Embryonic facial prominence (tissue), 1 donor: ENCODE results near the gene SAMD14.

ENCODE experiments used
- DNase-seq: peaks from one replicate; pipeline ENCODE4 v3.0.0-alpha.2; 2016; ENCODE audit errors: extremely low spot score

The SAMD14 gene

DNA sequence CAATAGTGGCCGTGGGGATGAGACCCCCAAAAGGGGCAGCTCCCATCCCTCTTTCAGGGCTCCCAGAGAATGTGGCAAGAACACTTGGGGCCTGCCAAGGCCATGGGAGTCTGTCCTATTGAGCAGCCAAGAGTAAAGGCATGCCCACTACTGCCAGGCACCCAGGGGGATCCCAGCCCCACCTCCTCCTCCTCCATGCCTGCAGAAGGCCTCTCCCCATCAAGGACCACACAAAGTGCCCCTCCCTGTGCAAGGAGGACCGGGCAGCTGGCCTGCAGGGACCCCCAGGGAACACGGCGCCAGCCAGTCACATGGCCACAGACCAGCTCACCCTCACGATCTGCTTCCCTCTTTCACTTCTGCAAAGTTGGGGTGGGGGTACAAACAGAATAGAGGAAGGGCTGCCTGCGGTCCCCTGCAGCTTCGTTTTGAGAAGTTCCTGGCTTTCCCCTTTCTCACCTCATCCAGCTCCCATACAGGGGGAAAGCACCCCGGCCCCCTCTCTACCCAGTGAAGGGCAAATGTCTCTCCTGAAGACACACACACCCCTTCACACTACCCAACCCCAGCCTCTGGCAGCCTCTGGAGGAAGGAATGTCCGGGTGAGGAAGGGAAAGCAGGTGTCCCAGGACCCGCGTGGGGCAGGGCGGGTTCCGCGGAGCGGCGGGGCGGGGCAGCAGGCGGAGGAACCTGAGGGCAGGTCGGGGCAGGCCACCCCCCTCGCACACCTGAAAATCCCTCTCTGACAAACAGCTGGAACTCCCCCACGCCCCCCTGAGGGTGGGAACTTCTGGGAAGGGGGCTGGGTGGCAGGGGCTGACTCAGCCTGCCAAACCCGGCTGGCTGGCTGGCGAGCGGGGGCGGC lies 18.5 kb upstream of the SAMD14 start:
- DNase-seq = no peak

- DNase-seq = no peak
Measured at GRCh38 chr17:50147841-50148225, 17.9 kb upstream of the SAMD14 start.

DNA sequence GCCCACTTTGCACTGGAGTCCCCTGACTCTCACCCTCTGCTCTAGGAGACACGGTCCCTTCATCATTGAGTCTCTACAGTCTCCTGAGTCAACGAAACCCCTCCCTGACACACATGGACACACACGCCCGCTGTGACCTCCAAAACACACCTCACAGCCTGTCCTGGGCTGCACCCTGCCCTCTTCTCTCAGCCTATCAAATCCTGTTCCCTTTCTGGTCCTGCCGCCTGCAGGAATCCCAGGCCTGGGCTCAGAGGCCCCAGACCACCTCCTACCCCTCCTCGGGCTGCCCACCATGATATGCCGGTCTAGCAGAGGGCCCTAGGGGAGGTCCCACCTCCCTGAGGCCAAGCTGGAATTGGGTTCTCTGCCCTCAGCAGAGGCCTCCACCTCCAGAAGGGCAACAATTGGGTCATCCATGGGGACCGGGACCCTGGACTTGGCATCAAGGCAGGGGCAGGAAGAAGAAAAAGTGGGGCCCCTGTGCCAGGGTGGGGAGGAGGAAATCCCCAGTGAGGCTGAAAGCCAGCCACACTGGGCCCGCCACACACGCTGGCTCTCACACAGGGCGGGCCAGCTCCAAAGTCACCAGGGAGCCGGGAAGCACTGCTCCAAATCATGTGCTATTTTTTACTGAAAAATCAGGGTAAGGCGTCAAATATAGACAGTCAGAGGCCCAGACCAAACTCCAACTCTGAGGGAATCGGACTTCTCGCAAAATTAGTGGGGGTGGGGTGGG lies 17.1 kb upstream of the SAMD14 start:
- DNase-seq = no peak

DNA sequence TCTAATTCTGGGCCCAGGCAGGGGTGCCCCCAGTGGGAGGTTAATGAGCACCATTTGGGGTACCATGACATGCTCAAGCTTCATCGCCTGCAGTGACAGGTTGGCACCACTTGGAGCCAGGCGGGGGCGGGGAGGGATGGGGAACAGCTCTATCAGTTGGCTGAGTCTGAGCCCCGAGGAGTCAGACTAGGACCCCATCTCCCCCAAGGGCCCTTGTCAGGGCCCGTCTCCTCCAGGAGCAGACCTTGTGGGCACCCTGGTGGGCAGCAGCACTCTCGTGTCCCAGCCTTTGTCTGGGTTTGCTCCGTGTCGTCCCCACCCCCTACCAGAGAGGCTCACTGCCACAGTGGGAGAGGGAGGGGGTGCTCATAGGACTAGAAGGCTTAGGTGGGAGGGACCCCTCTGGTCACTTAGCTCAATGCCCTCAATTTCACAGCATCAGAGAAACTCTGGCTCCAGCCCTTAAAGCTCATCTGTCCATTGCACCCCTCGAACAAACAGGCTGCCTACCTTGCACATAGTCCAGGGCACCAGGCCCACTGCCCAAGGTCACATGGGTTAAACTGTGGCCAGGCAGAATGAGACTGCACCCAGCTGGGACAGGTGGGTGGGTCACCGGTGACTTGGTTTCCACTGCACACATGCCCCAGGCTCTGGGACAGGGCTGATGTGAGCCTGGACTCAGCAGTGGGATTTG lies 16.4 kb upstream of the SAMD14 start:
- no peak for DNase-seq

GRCh38 chr17:50145532-50146229 lies 15.7 kb upstream of the SAMD14 start:
- DNase-seq = no peak

DNA sequence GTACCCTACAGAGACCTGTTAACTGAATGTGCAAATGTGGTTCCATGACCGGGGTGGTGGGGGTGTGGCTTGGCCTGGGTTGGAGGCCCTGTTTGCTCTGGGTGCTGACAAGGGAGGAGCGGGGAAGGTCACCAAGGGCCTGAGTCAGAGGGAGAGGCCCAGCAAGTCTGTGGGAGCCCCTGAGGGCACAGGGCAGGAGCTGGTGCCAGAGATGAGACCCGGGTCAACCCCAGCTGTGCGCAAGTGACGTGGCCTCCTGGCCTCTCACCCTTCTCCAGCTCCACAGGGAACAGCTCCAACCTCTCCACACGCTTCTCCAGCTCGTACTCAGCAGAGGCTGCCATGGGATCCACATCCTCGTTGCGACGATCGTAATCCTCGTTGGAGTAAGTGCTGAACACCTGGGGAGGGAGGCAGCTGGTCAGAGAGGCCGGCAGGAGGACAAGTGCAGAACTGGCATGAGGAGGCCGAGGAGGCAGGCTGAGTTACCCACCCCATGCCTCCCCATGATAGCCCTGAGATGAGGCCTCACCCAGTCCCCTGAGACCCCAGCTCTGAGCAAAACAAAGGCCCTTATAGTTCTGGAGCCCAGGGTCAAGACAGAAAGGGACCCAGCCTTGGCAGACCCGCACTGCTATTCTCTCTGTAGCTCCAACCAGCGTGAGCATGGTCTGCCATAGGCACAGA lies 15.0 kb upstream of the SAMD14 start:
- DNase-seq = no peak

GRCh38 chr17:50144355-50144754 lies 14.4 kb upstream of the SAMD14 start:
- no peak for DNase-seq

GRCh38 chr17:50143461-50144176 lies 13.7 kb upstream of the SAMD14 start:
- no peak for DNase-seq

- DNase-seq = no peak
Measured at GRCh38 chr17:50141745-50142110, 11.8 kb upstream of the SAMD14 start.

- DNase-seq = no peak
Measured at GRCh38 chr17:50141026-50141744, 11.2 kb upstream of the SAMD14 start.

DNA sequence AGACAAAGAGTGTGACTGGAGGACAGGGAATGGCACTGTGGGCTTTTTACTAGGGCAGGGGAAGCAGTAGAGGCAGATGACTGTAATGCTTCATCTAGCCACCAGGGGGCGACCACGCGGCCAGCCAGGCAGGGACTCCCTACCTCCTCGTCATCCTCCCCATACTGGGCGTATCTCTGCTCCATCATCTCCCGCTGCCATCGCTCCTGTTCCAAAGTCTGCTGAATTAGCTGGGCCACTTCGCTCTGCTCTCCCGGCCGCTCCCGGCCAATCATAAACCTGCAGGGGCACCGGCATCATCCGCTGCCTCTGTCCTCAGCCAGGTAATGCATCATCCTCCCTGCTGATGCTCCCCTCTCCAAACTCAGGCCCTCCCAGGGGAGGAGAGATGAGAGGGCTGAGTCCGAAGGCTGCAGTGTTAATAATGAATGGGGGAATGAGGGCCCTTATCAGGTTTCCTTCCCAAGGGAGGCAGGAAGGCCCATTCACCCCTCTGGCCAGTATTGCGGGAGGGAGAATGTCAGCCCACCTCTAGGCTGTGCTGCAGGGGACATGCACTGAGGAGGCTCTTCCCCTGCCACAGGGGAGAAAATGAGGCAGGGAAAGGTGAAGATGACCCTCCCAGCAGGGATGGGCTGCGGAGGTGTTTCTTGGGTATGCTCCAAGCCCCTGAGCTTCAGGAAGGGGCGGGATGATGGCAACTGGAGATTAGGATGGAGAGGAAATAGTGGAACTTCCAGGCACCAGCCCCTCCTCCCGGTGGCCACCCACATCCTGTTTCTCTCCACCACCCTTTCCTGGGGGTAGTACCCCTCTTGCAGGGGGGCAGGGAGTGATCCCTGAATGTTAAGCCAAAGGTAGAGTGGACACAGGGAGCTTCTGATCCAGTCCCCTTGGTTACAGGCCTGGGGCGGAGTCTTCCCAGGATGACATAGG lies 10.3 kb upstream of the SAMD14 start:
- no peak for DNase-seq

GRCh38 chr17:50139185-50139783 lies 9.3 kb upstream of the SAMD14 start:
- DNase-seq = no peak

DNA sequence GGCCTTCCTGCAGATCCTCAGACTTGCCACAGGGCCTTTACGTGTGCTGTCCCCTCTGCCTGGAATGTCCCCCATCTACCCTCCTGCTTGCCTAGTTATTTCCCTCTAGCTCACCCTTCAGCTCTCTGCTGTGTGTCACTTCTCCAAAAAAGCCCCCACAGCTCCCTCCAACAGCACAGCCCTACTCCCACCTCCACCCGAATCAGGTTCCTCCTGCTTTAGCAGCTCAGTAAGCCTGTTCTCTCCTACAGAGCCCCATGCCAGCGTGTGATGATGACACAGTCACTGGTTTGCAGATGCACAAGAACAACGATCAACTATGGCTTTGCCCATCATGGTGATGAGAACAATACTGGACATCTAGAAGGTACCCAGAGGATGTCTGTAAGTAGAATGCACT lies 7.1 kb upstream of the SAMD14 start:
- DNase-seq = no peak

GRCh38 chr17:50136096-50136687 lies 6.2 kb upstream of the SAMD14 start:
- no peak for DNase-seq

DNA sequence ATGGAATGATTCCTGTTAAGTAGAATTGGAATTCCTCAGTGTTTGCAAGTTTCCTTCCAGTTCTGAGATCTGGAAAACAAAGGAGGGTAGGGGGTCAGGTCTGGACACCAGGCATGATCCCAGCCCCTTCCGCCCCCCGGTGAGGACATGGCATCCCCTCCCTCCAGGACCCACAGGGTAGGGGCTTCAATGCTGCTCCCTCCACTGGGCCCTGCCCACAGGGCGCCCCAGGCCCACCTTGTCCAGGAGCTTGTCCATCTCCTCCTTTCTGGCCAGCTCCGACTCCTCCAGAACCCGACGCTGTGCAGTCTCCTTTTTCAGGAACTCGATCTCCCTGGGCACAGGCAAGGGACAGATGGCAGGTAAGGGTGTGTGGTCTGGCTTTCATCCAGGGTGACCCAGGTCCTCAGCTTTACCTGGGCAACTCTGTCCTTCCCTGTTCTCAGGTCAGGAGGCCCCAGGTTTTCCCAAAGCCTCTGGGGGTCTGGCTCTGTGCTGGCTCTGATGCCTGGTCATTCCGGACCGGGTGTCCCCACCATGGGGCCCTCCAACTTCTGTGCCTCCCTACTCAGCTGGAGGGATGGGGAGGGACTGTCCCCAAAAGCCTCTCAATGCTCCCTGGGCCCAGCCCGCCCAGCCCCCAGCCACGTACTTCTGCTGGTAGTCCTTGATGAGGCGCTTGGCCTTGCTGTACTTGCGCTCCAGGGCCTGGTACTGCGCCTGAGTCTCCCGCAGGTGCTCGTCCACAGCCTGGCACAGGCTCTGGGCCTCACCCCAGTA lies 5.5 kb upstream of the SAMD14 start:
- DNase-seq = no peak

DNA sequence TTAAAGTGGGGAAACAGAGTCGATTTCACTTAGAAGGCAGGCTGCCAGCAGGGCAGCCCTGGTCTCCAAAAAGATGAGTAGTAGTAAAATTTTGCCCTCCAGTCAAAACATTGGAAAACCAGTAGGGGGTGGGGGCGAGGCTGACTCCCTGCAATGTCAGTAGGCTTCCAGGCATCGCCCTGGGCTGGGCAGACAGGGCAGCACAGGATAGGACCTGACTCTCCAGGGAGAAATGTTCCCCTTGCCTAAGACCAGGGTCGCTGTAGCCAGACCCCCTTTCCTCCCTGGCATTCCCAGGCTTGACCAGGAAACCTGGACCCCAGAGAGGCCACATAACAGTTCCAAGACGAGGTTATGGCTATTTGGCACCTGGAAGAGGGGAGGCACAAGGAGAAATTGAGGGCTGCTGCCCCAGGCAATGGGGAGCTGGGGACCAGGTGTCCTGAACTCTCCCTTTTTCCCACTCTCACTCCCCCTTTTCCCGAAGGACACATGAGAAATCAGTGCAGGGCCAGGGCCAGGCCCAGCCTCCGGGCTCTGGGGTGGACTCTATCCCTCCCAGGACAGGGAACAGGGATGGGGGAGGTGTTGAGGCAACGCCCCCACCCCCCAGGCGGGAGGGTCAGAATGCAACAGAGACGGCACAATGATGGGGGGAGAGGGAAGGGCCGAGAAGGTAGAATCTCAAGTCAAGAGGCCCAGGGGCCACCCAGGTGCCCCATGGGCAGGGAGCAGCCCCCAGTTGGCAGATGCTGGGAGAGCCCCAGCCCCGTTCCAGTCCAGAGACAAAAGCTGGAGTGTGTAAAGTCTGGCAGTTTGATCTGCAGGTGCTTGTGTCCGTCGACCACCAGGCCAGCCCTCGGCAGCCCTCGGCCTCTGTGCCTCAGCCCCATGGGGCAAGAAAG lies 4.5 kb upstream of the SAMD14 start:
- no peak for DNase-seq
